GM18519 (cell line): ENCODE data around the gene ATP13A3.

Source experiments
- ATAC-seq: cut with Tn5 transposase; IDR thresholded peaks from one replicate; pipeline ENCODE4 v1.9.1; 2021; ENCODE audit warnings: mild to moderate bottlenecking, moderate library complexity; ENCODE audit not compliant: unreplicated experiment, low FRiP score

The ATP13A3 gene

DNA sequence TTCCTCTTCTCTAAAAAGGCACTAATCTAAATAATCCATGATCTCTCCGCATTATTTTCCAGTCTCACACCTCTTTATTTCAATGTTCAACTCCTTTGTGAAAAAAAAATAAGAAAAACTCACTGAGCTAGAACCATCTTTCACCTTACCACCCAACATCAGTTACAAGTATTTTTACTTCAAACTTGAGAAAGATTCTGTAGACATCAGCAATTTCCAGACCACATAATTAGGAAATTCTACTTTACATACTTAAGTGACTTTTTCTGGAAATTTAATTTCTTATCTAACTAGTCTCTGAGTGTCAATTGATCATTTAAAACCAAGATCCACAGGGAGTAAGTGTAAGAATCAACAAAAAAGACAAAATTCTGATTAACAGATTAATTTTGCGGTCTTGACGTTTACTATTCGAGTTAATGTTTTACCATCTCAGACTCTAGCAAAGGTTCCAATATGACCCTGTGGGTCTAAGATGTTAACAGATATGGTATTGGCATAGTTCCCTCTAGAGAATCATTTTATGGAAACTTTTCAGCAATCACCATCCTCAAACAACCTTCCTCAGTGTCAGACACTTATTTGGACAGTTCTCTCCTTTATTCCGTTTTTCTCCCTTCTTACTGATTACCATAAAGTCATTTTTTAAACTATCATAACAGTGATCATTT, 5.1 kb downstream of the ATP13A3 start:
- no peak for ATAC-seq

DNA sequence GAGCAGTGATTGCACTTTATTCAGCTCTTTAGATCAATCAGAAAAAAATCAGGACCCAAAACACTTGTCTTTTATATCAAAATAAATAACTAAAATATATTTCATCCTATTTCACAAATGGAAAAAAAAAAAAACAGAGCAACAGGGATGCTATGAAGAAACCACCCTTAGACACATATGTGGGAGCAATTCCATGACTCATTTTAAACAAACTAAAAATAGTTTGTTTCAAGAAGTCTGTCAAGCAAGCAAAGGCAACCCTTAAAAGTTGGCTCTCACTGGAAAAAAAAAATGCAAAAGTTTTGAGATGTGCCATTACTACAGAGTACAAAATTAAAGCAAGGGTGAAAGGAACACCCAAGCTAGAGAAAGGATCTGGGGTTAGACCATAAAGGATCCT, 5.7 kb downstream of the ATP13A3 start:
- no peak for ATAC-seq

DNA sequence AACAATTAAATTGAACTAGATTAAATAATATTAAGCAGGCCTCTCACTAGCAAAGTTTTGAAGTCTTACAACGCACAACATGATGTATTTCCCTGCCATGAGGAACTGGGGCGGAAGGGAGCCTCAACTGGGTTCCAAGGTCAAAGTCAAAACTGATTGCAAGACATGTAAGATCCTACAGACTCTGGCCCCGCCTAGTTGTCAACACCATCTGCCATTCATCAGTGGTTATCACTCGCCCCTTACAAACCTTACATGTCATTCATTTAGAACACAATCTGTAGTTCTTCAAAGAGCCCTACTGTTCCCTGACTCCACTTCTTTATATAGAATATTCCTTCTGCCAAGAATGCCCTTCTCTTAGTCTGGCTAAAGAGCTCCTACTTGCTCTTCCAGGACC, 10.0 kb downstream of the ATP13A3 start:
- ATAC-seq, result no peak

DNA sequence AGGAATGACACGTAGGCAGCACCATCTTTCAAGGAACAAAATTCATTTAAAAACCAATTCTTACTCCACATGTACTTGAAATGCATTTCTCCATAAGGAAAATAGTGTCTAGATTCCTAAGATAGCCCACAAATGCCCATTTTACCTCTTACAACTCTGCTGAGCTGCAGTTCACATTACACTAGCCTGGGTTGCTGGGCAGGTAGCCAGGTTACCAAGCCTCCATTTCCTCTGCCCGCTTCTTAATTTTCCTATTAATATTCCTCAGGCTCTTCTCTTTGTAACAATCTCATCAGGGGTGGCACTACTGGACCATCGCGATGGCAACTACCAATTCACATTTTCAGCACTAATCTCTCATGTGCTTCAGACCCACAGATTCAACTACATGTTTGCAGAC, 10.8 kb downstream of the ATP13A3 start:
- no peak for ATAC-seq

DNA sequence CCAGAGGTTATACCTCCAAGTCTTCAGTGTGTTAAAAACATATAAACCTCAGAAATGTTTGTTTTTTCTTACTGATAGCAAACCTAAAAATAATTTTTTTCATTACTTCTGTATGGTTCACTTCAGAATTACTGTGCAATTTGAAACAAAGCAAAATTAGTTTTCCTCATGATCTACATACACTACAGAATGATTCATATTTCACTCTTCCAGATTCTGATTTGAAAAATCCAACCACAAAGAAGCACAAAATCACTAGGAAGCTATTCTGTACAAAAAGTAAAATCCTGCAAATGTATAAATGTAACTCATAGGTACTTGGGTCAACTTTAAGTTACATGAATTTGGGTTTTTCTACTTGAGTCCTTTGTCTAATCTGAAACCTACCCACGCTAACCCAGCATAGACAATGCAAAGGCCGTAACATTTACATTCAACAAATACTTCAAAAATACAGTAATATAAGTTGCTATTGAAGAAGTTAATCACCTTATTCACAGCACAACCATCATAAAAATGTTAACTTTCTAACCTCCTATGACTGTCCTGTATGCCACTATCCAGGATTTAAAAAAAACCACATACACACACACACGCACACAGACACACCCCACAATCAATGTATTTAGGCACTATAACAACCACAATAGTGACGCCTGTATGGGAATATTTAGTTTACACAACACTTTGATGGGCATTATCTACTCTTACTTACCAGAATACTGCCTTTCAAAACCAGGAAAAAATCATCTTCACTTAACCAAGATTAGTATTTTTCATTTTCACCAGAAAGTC, 11.5 kb downstream of the ATP13A3 start:
- ATAC-seq, result no peak

DNA sequence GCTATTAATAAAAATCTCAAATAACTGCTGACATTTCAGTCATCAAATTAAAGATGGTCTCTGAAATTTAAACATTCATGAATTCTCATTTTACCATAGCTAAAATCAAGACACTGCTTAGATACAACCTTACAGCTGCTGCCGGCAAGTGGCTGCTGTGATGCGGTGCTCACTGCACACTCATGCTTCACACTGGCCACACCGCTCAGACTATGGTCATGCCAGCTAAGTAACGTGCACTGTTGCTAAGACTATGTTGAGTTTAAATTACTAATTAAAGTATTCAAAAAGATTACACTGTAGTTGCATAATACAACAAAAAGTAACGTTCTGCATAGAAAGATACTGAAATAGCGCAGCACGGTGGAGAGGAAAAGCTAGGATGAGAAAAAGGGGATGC, 12.1 kb downstream of the ATP13A3 start:
- ATAC-seq, result no peak

DNA sequence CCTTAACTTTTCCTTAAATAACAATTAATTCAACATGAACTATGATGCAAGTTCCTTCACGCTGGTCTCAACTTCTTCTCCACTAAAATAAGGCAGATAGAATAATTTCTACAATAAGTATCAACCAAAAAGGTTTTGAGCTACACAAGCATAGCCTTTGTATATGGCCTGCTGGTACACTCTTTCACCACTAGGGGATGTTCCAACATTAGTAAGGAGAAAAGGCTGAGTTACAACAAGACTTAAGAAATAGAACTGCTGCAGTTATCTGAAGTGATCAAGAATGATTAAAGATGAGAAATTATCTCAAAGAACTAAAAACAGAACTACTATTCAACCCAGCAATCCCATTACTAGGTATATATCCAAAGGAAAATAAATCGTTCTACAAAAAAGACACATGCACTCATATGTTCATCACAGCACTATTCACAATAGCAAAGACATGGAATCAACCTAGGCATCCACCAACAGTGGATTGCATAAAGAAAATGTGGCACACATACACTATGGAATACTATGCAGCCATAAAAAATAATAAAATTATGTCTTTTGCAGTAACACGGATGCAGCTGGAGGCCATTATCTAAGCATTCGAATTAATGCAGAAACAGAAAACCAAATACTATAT, 14.4 kb downstream of the ATP13A3 start:
- peak; percentile 64 for ATAC-seq

DNA sequence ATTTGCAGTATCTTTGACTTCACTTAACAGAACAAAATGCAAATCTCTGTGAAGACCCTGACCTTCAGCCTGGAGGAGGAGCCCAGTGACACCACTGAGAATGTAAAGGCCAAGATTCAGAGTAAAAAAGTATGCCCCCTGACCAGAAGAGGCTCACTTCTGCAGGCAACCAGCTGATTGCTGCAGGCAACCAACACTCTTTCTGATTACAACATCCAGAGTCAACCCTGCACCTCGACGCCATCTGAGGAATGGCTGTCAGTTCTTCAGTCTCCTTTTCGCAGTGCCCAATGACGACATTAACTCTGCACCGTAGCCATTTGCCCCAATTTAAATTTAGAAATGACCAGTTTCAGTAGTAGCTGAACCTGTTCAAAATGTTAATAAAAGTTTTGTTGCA, 14.9 kb downstream of the ATP13A3 start:
- ATAC-seq, result no peak

DNA sequence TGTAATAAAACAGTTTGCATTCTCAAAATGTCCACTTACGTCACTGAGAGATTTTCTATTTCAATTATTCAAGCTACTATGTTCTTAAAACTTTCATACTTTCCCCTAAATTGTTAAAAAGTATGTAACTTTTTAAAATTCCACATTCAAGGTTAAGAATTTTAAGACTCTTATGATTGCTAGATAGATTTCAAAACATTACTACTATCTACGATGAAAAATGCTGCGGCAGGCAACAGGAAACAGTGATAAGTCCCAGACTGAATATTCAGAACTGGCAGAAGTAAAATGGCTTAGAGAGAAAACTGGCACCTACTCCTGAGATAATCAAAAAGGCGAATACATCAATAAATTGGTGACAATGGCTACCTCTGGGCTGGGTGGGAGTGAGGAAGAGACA, 16.2 kb downstream of the ATP13A3 start:
- ATAC-seq, result no peak

DNA sequence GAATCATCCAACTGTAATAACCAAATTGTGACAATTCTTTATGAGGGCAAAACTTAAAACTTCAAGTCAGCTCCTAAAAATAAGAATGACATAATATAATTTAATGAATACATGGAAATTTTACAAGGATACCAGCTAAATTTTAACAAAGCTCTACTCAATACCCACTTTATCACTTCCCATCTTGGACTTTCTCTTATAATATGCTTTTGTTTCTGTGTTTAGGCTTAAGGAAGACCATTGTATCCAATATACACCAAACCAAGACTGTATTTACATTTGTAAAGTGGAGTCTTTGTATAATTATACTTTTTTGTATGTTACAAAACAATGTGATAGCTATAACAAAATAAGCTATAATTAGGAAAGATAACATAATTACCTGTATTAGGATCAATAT, 16.8 kb downstream of the ATP13A3 start:
- ATAC-seq, result no peak

DNA sequence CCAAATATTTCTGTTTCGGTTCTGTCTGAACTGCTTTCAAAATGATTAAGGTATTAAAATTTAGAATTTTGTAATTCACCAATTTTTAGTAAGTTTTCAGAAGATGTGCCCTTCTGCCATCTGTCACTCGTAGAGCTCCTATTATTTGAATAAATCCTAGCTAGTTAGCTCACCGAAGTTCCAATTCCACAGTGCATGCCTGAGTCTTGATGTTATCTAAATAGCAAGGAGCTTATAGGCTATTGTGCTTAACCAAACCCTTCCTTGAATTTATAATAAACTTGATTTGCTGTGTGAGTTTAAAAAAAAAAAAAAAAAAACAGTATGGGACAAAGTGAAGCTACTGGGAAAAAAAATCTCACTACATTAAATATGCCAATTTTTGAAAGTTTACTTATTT, 18.7 kb downstream of the ATP13A3 start:
- no peak for ATAC-seq

DNA sequence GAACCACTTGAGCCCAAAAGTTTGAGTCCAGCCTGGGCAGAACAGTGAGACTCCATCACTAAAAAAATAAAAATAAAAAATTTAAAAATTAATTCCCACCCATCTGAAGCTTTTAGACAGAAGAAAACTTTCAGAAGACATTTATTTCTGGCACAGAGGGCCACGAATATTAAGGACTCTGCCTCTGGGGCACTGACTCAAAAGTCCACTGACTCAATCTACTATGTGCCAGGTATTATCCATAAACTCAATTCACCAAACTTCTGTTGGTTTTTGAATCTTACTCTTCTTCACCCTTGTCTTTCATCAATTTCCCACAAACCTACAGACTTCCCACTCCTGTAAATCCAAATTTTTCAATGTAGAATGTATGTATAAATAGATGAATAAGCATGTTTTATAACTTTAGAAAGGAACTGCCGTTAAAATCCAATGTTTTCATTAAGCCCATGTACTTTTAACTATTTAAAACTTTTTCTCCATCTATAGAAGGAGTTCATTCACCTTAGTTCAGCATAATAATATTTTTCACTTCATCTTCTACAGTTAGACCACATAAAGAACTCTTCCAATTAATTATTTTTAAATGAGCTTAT, 19.9 kb downstream of the ATP13A3 start:
- ATAC-seq, result no peak

DNA sequence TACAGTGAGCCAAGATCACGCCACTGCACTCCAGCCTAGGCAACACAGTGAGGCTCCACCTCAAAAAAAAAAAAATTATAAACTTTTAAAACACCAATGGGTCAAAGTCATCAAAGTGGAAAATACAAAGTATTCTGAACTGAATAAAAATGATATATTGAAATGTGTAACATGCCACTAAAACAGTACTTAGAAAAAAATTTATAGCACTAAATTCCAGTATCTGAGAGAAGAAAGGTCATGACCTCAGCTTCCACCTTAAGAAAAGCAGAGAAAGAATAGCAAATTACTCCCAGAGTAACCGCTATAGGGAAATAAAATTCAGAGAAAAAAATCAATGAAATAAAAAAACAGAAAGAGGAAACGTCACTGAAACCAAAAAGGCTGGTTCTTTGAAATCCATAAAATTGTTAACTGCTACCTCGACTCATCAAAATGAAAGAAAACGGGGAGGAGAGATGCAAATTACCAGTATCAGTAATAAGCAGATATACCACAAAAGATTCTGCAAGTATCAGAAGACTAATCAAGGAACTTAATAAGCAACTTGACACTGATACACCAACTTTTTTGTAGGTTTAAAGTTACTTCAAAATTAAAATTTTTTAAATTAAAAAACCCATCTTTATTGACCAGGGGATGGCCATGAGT, 20.8 kb downstream of the ATP13A3 start:
- no peak for ATAC-seq

DNA sequence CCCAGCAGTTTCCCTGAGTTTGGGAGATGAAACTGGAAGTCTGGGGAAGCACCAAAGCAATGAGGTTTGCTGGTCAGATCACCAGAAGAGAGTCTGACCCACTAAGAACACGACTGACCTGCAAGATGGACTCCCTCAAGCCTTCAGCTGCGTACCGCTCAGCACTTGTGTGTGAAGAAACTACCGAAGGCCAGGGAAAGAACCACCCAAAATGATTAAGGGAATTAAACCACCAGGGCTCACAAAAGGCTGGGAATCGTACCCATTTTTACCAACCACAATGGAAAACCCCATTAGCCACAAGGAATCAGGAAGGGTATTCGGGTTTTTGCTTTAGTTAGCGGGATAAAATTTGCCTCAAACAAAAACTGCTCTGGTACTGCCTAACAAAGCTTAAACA, 21.6 kb downstream of the ATP13A3 start:
- no peak for ATAC-seq

DNA sequence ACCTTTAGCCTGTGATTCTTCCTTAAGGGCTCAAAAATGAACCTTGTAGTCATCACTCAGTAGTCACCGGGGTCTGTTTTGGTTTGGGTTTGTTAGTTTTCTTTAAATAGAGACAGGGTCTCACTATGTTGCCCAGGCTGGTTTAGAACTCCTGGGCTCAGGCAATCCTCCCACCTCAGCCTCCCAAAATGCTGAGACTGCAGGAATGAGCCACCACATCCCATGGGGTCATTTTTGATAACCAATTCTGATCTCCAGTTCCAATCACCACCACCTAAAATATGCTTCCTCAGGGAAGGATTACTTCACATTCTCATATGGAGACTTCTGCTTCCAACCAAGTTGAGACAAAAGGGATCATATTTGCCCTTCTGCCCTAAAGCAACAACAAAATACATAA, 22.1 kb downstream of the ATP13A3 start:
- ATAC-seq, result no peak

DNA sequence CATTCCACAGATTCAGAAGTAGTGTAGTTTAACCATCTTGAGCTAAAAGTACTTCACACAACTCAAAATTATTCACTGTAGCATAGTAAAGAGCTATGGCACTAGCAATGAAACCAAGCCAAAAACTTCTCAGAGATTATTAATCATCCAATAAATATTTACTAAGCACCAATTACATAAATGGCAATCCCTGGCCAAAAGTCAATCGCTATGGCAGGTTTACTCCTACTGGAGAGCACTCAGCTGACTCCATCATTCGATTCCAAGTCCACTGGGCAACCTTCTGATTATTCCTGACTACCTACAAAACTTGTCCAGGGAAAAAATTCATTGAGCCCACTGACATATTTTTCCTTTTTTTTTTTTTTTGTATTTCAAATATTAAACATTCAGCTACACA, 23.9 kb downstream of the ATP13A3 start:
- no peak for ATAC-seq

DNA sequence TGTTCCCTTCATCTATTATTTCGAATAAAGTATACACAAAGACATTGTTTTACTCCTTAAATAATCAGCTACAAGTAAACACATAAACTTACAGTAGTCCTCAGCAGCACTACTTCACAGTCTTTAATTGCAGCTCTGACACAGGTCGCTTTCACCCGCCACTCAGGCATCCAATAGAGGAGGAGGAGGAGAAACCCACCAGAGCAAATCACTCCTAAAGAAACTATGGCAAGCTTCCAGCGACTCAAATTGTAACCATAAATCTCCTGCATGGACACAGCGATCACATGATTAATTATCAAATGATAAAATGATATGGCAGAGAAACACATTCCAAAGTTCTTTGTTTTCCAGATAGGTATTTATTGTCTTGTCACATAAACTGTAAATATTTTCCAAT, 26.2 kb downstream of the ATP13A3 start:
- no peak for ATAC-seq

DNA sequence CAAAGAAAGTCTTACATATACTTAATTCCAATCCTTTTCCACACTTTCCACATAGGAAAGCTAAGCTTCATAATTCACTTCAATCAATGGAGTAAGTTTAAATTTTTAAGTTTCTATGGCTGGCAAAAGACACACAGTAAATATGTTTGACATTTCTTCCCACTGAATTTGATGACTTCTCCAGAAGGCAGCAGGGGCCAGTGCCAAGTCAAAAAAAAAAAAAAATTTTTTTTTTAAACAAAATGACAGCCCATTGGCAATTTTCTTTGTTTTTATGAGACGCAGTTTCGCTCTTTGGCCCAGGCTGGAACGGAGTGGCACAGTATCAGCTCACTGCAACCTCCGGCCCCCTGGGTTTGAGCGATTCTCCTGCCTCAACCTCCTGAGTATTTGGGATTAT, 28.7 kb downstream of the ATP13A3 start:
- ATAC-seq, result no peak

DNA sequence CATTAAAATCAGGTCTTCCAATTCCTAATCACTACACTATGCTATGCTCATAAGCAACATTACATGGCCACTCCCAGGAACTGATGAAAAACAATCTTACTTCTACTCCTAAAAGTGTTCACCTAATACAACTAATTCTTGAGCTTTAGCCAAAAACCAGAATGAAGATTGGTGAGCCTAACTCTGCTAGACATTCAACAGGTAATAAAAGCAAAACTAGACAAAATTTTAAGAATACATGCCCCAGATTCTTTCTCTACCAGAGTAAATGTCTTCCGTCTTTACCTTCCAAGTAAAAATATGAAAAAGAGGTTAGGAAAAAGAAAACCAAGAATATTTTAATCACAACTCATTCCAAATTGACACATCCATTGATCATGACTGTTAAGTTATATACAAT, 31.3 kb downstream of the ATP13A3 start:
- no peak for ATAC-seq

DNA sequence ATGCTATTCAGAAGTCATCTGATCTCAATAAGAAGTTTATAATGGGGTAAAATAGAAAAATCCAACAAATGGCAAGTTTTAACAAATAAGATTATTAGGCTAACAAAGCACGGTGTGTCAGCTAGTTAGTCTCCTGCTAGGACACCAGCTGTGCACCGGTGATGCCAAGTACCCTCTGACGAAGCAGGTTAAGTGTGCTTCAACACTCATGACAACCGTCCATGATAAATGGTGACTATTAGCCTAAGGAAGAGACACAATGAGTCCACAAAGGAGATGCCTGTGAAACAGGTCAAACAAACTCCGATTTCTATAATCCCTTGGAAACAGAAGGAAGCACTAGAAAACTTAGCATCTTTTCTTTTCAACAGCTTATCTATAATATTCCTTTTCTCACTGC, 36.5 kb downstream of the ATP13A3 start:
- ATAC-seq, result no peak

DNA sequence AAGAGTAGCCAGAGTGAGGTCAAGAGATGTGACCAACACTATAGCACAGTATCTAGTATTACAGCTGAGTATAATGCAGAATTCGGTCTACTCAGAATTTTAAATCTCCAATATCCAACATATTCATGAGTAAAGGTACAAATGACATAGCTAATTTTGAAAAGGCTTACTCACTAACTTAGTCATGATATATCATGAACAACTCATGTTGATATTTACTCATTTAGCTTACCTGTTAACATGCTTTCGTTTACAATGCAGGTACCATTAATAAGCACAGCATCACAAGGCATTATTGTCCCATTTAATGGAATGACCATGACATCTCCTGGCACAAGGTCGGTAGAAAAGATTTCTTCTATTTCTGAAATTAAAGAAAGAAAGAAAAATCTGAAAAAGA, 36.9 kb downstream of the ATP13A3 start:
- no peak for ATAC-seq
